Measurements from ENCODE around the gene VMO1. TPM values are rescaled to one million over a fixed set of nuclear protein-coding genes. Genes with fewer than 3 reads are reported as not detected.

The VMO1 gene
- total and polyA plus RNA-seq, 11 donors = 0.48 to 1.9 (median 1.1) TPM; not detected in 4

DNA sequence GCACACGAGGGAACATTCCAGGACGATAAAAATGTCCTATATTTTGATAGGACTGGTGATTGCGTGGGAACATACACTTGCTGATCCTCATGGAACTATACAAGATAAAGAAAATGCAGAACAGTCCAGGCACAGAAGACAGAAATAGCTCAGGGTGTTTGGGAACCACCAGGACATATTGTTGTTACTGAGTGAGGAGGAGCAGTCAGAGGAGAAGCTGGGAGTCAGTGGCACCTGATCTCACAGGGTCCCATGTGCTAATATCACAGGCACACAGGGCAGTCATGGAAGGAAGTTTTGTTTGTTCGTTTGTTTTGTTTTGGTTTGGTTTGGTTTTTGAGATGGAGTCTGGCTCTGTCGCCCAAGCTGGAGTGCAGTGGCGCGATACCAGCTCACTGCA is 26.5 kb upstream of the VMO1 start:
- H3K4me3 ChIP-seq = no peak overlapping the region
- H3K9me3 ChIP-seq = no peaks in the 10 kb centered on the region
- ATAC-seq = peak; percentile 69 to 81 (median 74)
- H3K36me3 ChIP-seq = peaks cover 0 to 61% (median 35%) of the 10 kb centered on the region in 9 donors
- no peaks in the 10 kb centered on the region for H3K27me3 ChIP-seq
- peak in 1 of 5 donors; percentile 29 for DNase-seq
- TF ChIP-seq POLR2A (IDR thresholded peaks at IDR 0.05) = no peak
- TF ChIP-seq, protein P1, sequence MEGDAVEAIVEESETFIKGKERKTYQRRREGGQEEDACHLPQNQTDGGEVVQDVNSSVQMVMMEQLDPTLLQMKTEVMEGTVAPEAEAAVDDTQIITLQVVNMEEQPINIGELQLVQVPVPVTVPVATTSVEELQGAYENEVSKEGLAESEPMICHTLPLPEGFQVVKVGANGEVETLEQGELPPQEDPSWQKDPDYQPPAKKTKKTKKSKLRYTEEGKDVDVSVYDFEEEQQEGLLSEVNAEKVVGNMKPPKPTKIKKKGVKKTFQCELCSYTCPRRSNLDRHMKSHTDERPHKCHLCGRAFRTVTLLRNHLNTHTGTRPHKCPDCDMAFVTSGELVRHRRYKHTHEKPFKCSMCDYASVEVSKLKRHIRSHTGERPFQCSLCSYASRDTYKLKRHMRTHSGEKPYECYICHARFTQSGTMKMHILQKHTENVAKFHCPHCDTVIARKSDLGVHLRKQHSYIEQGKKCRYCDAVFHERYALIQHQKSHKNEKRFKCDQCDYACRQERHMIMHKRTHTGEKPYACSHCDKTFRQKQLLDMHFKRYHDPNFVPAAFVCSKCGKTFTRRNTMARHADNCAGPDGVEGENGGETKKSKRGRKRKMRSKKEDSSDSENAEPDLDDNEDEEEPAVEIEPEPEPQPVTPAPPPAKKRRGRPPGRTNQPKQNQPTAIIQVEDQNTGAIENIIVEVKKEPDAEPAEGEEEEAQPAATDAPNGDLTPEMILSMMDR (IDR thresholded peaks at IDR 0.05) = no peak
- H3K4me1 ChIP-seq = peaks cover 5 to 23% (median 11%) of the 10 kb centered on the region in 12 donors
- H3K27ac ChIP-seq = peak overlapping the region in 9 of 12 donors; percentile 16 to 63 (median 38)
- intact Hi-C loops (cut with DNase I) = no loop called here
- 62 to 75% (median 69%) methylated on average over 7 of the region's 7 CpGs for WGBS, 4 donors

DNA sequence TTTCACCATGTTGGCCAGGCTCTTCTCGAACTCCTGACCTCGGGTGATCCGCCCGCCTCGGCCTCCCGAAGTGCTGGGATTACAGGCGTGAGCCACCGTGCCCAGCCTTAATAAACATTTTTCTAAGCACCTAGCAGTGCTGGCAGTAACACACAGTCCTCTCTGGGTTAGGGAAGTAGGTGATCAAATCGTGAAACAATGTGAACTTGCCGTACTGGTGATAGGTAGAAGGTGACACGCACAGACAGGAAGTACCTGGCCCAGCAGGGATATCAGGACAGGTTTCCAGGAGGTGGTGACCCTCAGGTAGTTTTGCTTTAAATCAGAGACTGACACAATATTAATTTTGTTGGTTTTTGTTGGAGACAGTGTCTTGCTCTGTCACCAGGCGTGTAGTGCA is 25.3 kb upstream of the VMO1 start:
- Histone ChIP-seq H3K27ac (no peak overlapping the region), H3K36me3 (peaks cover 0 to 50% (median 25%) of the 10 kb centered on the region in 9 donors)
- intact Hi-C loops (cut with DNase I) = no loop called here

GRCh38 chr17:4810696-4811290 is 24.6 kb upstream of the VMO1 start:
- ATAC-seq (no peak), DNase-seq (peak in 2 of 5 donors; percentile 39 to 66)
- no peaks in the 10 kb centered on the region for H3K9me3 ChIP-seq
- no peak overlapping the region for H3K27ac ChIP-seq
- H3K4me1 ChIP-seq = peaks cover 6 to 32% (median 16%) of the 10 kb centered on the region in 12 donors
- WGBS, 4 donors = 48 to 56% (median 53%) methylated on average over 13 of the region's 13 CpGs
- H3K36me3 ChIP-seq = peaks cover 0 to 43% (median 18%) of the 10 kb centered on the region in 9 donors
- TF ChIP-seq, protein P1 (IDR thresholded peaks at IDR 0.05) = no peak
- TF ChIP-seq POLR2A (IDR thresholded peaks at IDR 0.05) = no peak
- H3K4me3 ChIP-seq = no peak overlapping the region
- intact Hi-C loops (cut with DNase I) = no loop called here
- no peaks in the 10 kb centered on the region for H3K27me3 ChIP-seq

More for the DNA sequence above, 25.3 kb upstream of the VMO1 start:
- Histone ChIP-seq H3K4me3 (no peak overlapping the region), H3K9me3 (no peaks in the 10 kb centered on the region), H3K4me1 (peaks cover 6 to 27% (median 13%) of the 10 kb centered on the region in 12 donors), H3K27me3 (no peaks in the 10 kb centered on the region)
- no peak for ATAC-seq
- TF ChIP-seq, protein P1 (IDR thresholded peaks at IDR 0.05) = no peak
- TF ChIP-seq POLR2A (IDR thresholded peaks at IDR 0.05) = no peak
- DNase-seq = no peak
- 88 to 96% (median 92%) methylated on average over 12 of the region's 12 CpGs for WGBS, 4 donors

GRCh38 chr17:4808378-4808767 is 22.2 kb upstream of the VMO1 start:
- peak; percentile 59 to 65 (median 64) for DNase-seq
- intact Hi-C loops (cut with DNase I) = loop anchor here in 1 of 10 donors (5.0 kb wide), 1 partner anchor 74 kb away; no protein-coding TSS in a partner anchor
- peaks cover 0 to 28% (median 13%) of the 10 kb centered on the region in 9 donors for H3K36me3 ChIP-seq
- H3K4me1 ChIP-seq = peaks cover 6 to 32% (median 16%) of the 10 kb centered on the region in 12 donors
- TF ChIP-seq, protein P1 (IDR thresholded peaks at IDR 0.05) = no peak
- no peak for TF ChIP-seq POLR2A (IDR thresholded peaks at IDR 0.05)
- peak overlapping the region in 7 of 12 donors; percentile 69 to 100 (median 86) for H3K4me3 ChIP-seq
- H3K9me3 ChIP-seq = no peaks in the 10 kb centered on the region
- ATAC-seq = peak; percentile 10 to 59 (median 29)
- 46 to 59% (median 53%) methylated on average over 6 of the region's 6 CpGs for WGBS, 4 donors
- H3K27ac ChIP-seq = peak overlapping the region in 8 of 12 donors; percentile 3 to 92 (median 40)
- H3K27me3 ChIP-seq = no peaks in the 10 kb centered on the region
